GM12878 (cell line): Measurements from ENCODE around the gene NCBP2L. TPM values are rescaled to one million over a fixed set of nuclear protein-coding genes. Genes with fewer than 3 reads are reported as not detected.

Experiments used
- polyA plus RNA-seq, 11 experiments: library from polyadenylated mRNA; depleted of rRNA in 4 of 11; unstranded in 6 of 11; stranded (reverse) in 5 of 11; fragments of >200 nt; fragmentation: Nextera tagmentation in 4 of 11; fragmentation: Illumina TruSeq in 1 of 11; extraction: Ambion mirVana in 4 of 11; extraction: Trizol in 1 of 11; gene quantifications; 1 replicate in 1 of 11; 2 replicates in 10 of 11; pipeline versions ENCODE4 v1.2.1 to v1.2.3, GENCODE V29; 2011 to 2016; ENCODE audit warnings: inconsistent platforms in 2 of 11, missing spikeins in 2 of 11, low read depth in 1 of 11
- total RNA-seq, 4 experiments: library from RNA; depleted of rRNA in 3 of 4; stranded (reverse); fragments of >200 nt in 3 of 4; fragmentation: Illumina TruSeq in 1 of 4; extraction: Trizol in 1 of 4; gene quantifications; 2 replicates each; pipeline versions ENCODE4 v1.2.1 to v1.2.3, GENCODE V29; 2013 to 2021

Gene NCBP2L
- total and polyA plus RNA-seq, 10 of the 15 experiments (the other 5 are each of a cell fraction or from before 2014, with no cell fraction given) = not detected

Other genes with a start within 250 kb of the NCBP2L start
- 26.5 and 28.1 TPM in 2 replicates for gene PRPS1, start 149.2 kb upstream of the NCBP2L start, total RNA-seq (2014; rRNA removed)
- gene PRPS1, start 149.2 kb upstream of the NCBP2L start, total RNA-seq (2014; rRNA removed; fragmentation: Illumina TruSeq; extraction: Trizol) = 44.6 and 44.8 TPM in 2 replicates
- 57.3 and 65.8 TPM in 2 replicates for gene PRPS1, start 149.2 kb upstream of the NCBP2L start, total RNA-seq (2021)
- 86.5 and 105 TPM in 2 replicates for gene PRPS1, start 149.2 kb upstream of the NCBP2L start, polyA plus RNA-seq (2011; rRNA removed)
- gene PRPS1, start 149.2 kb upstream of the NCBP2L start, polyA plus RNA-seq (2014; fragmentation: Illumina TruSeq; extraction: Trizol) = 71.2 and 77.5 TPM in 2 replicates
- gene PRPS1, start 149.2 kb upstream of the NCBP2L start, polyA plus RNA-seq (2014; fragmentation: Nextera tagmentation; extraction: Ambion mirVana) = 10 to 100 TPM; 31.2 to 31.5 TPM
- gene PRPS1, start 149.2 kb upstream of the NCBP2L start, polyA plus RNA-seq (2014; rRNA removed) = 54.5 and 64.8 TPM in 2 replicates
- gene PRPS1, start 149.2 kb upstream of the NCBP2L start, polyA plus RNA-seq (2016; fragmentation: Nextera tagmentation; extraction: Ambion mirVana) = 10 to 100 TPM; 76.1 to 77.0 TPM
- gene TSC22D3, start 1.9 kb upstream of the NCBP2L start, total RNA-seq (2014; rRNA removed) = 15.7 and 18.1 TPM in 2 replicates
- 9.6 and 12.0 TPM in 2 replicates for gene TSC22D3, start 1.9 kb upstream of the NCBP2L start, total RNA-seq (2014; rRNA removed; fragmentation: Illumina TruSeq; extraction: Trizol)
- 14.1 and 16.3 TPM in 2 replicates for gene TSC22D3, start 1.9 kb upstream of the NCBP2L start, total RNA-seq (2021)
- 122 and 132 TPM in 2 replicates for gene TSC22D3, start 1.9 kb upstream of the NCBP2L start, polyA plus RNA-seq (2011; rRNA removed)
- 11.8 and 12.5 TPM in 2 replicates for gene TSC22D3, start 1.9 kb upstream of the NCBP2L start, polyA plus RNA-seq (2014; fragmentation: Illumina TruSeq; extraction: Trizol)
- 1 to 10 TPM; 4.6 to 8.6 TPM for gene TSC22D3, start 1.9 kb upstream of the NCBP2L start, polyA plus RNA-seq (2014; fragmentation: Nextera tagmentation; extraction: Ambion mirVana)
- 14.9 and 20.9 TPM in 2 replicates for gene TSC22D3, start 1.9 kb upstream of the NCBP2L start, polyA plus RNA-seq (2014; rRNA removed)
- 10 to 100 TPM; 19.0 to 21.1 TPM for gene TSC22D3, start 1.9 kb upstream of the NCBP2L start, polyA plus RNA-seq (2016; fragmentation: Nextera tagmentation; extraction: Ambion mirVana)
- gene MID2, start 48.1 kb downstream of the NCBP2L start, total RNA-seq (2014; rRNA removed) = not detected in 2 replicates
- not detected in 2 replicates for gene MID2, start 48.1 kb downstream of the NCBP2L start, total RNA-seq (2014; rRNA removed; fragmentation: Illumina TruSeq; extraction: Trizol)
- gene MID2, start 48.1 kb downstream of the NCBP2L start, total RNA-seq (2021) = 0.21 TPM in 1 of 2 replicates, not detected in the other
- gene MID2, start 48.1 kb downstream of the NCBP2L start, polyA plus RNA-seq (2011; rRNA removed) = 0.04 and 0.09 TPM in 2 replicates
- not detected in 2 replicates for gene MID2, start 48.1 kb downstream of the NCBP2L start, polyA plus RNA-seq (2014; fragmentation: Illumina TruSeq; extraction: Trizol)
- not detected for gene MID2, start 48.1 kb downstream of the NCBP2L start, polyA plus RNA-seq (2014; fragmentation: Nextera tagmentation; extraction: Ambion mirVana)
- gene MID2, start 48.1 kb downstream of the NCBP2L start, polyA plus RNA-seq (2014; rRNA removed) = not detected in 2 replicates
- gene MID2, start 48.1 kb downstream of the NCBP2L start, polyA plus RNA-seq (2016; fragmentation: Nextera tagmentation; extraction: Ambion mirVana) = not detected
- not detected in 2 replicates for gene TEX13B, start 204.6 kb downstream of the NCBP2L start, total RNA-seq (2014; rRNA removed)
- not detected in 2 replicates for gene TEX13B, start 204.6 kb downstream of the NCBP2L start, total RNA-seq (2014; rRNA removed; fragmentation: Illumina TruSeq; extraction: Trizol)
- gene TEX13B, start 204.6 kb downstream of the NCBP2L start, total RNA-seq (2021) = not detected in 2 replicates
- not detected in 2 replicates for gene TEX13B, start 204.6 kb downstream of the NCBP2L start, polyA plus RNA-seq (2011; rRNA removed)
- gene TEX13B, start 204.6 kb downstream of the NCBP2L start, polyA plus RNA-seq (2014; fragmentation: Illumina TruSeq; extraction: Trizol) = not detected in 2 replicates
- not detected for gene TEX13B, start 204.6 kb downstream of the NCBP2L start, polyA plus RNA-seq (2014; fragmentation: Nextera tagmentation; extraction: Ambion mirVana)
- gene TEX13B, start 204.6 kb downstream of the NCBP2L start, polyA plus RNA-seq (2014; rRNA removed) = not detected in 2 replicates
- gene TEX13B, start 204.6 kb downstream of the NCBP2L start, polyA plus RNA-seq (2016; fragmentation: Nextera tagmentation; extraction: Ambion mirVana) = not detected